ENCODE measurements around the gene LAMA4.

LAMA4 gene

DNA sequence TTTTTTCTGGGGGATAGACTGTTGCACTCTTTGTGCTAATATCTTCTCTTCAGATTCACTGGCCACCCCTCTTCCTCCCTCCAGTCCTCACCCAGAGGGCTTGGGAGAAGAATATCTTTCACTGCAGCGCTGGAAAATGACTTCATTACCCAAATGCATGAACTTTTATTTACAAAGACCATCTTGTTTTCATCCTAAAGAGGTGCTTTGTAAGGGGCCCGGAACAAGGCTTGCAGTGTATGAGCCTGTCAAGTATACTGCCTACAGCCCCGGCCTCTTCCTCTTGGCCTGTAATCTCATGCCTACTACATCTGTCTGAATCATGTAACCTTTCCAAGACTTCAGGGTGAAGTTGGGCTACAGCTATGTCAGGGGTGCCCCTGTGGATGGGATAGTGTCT is 554 bp upstream of the LAMA4 start:
- no peaks in the 10 kb centered on the region for H3K9me3 ChIP-seq (ENCODE audit: control insufficient read depth in 2 of 2, low read length in 2 of 2)
- peaks cover 21% of the 10 kb centered on the region for H3K4me1 ChIP-seq (ENCODE audit: control insufficient read depth, insufficient read depth, low read length)
- H3K9ac ChIP-seq (ENCODE audit: low read length in 2 of 2), result peak overlapping the region; percentile 97 to 98
- peaks cover 1 to 4% of the 10 kb centered on the region in 2 donors for H3K36me3 ChIP-seq (ENCODE audit: control insufficient read depth in 2 of 2, insufficient read depth in 2 of 2, low read length in 2 of 2)
- H3K27ac ChIP-seq (ENCODE audit: low read length), result peak overlapping the region; percentile 95
- H3K4me3 ChIP-seq (ENCODE audit: low read length in 2 of 2), result peak overlapping the region; percentile 86 to 99
- no peaks in the 10 kb centered on the region for H3K27me3 ChIP-seq (ENCODE audit: control insufficient read depth in 1 of 2, insufficient read depth in 2 of 2, low read length in 2 of 2)

DNA sequence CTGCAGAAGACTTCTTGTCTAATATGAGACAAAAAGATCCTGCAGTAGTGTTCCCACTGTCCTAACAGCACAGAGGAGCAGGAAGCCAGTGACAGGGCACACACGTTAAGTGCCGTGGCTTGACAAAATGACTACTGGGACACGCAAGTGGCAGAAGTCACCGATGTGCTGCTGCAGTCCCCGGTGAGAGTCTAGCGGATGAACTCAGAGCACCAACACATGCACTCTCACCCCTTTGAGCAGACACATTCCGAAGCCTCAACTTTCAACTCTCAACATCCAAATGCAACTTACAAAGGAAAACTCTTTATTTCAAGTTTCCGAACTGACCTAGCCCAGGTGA is 898 bp downstream of the LAMA4 start:
- Histone ChIP-seq H3K9me3 (ENCODE audit: control insufficient read depth in 2 of 2, low read length in 2 of 2) (no peaks in the 10 kb centered on the region), H3K4me3 (ENCODE audit: low read length in 2 of 2) (peak overlapping the region; percentile 86 to 99), H3K4me1 (ENCODE audit: control insufficient read depth, insufficient read depth, low read length) (peaks cover 22% of the 10 kb centered on the region), H3K36me3 (ENCODE audit: control insufficient read depth in 2 of 2, insufficient read depth in 2 of 2, low read length in 2 of 2) (peaks cover 4% of the 10 kb centered on the region in 2 donors), H3K27ac (ENCODE audit: low read length) (peak overlapping the region; percentile 95), H3K27me3 (ENCODE audit: control insufficient read depth in 1 of 2, insufficient read depth in 2 of 2, low read length in 2 of 2) (no peaks in the 10 kb centered on the region), H3K9ac (ENCODE audit: low read length in 2 of 2) (peak overlapping the region; percentile 97 to 98)

DNA sequence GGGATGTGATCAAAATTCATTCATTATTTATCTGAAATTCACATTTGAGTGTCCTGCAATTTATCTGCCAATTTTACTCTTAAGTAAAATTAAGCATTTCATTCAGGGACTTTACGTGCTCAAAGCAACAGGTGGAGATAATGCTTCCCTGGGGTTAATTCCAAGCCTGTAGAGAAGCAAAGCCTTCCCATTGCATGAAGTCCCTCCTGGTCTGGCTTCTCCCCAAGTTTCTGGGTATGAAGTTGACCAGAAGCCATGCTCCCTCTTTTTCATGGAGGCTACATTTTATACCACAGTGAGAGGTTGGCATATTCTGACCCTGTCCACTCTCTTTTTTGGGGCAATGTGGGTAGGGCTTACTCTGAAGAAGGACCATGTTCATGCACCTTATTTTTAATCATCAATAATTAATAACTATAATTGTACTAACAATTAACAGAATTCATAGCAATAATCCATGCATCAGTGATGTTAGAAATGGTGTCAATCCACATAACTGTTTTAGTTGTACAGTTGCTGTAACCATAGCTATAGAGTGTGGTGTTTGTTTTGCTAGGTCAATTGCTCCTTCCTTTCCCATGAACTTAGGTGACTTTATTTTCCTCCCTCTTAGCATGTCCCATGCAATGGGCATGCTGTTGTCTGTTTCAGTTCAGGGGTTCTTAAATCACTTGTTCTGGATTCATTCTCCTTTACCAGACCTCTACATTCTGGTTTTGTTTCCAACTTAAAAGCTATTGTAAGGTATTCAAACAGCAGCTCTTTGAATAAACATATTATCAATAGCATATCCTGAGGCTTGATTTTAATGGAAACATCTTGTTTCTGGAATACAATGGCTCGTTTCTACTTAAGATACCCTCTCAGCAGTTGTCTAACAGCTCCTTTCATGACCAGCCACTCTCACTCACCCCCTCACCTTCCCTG is 1.5 kb downstream of the LAMA4 start:
- peak overlapping the region; percentile 97 to 98 for H3K9ac ChIP-seq (ENCODE audit: low read length in 2 of 2)
- H3K36me3 ChIP-seq (ENCODE audit: control insufficient read depth in 2 of 2, insufficient read depth in 2 of 2, low read length in 2 of 2), result peaks cover 4% of the 10 kb centered on the region in 2 donors
- H3K27ac ChIP-seq (ENCODE audit: low read length), result peak overlapping the region; percentile 95
- H3K4me3 ChIP-seq (ENCODE audit: low read length in 2 of 2), result peak overlapping the region; percentile 86 to 99
- H3K4me1 ChIP-seq (ENCODE audit: control insufficient read depth, insufficient read depth, low read length), result peaks cover 24% of the 10 kb centered on the region
- H3K27me3 ChIP-seq (ENCODE audit: control insufficient read depth in 1 of 2, insufficient read depth in 2 of 2, low read length in 2 of 2), result no peaks in the 10 kb centered on the region
- H3K9me3 ChIP-seq (ENCODE audit: control insufficient read depth in 2 of 2, low read length in 2 of 2), result no peaks in the 10 kb centered on the region

DNA sequence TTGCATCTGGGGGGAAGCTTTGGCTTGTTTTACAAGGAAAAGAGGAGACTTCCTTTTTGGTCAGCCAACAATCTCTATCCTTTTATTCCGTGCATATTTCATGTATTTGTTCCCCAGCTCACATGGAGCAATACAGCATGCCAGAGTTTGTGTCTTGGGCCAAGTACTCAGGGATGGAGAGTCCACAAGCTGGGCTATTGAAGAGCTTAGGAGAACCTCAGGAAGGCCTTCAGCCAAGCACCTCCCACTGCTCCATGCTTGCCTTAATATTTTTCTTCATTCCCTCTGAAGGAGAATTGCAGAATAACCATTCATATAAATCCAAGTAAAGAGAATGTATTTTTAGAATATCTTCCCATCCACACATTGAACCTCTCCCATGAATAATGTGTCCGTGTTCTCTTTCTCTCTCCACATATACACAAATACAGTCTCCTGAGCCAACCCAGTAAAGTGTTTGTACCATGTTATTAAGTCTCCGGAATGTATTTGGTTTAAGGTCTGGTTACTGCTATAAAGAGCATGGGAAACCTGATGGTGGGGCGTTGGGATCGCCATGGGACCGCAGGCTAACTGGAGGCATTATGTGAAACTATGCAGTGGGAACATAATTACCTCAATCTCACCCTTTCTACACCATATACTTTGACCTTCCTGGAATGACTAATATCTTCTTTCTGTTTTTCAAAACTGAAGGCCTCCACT is 3.0 kb downstream of the LAMA4 start:
- no peaks in the 10 kb centered on the region for H3K27me3 ChIP-seq (ENCODE audit: control insufficient read depth in 1 of 2, insufficient read depth in 2 of 2, low read length in 2 of 2)
- H3K9me3 ChIP-seq (ENCODE audit: control insufficient read depth in 2 of 2, low read length in 2 of 2), result no peaks in the 10 kb centered on the region
- peak overlapping the region; percentile 58 for H3K27ac ChIP-seq (ENCODE audit: low read length)
- peaks cover 4% of the 10 kb centered on the region in 2 donors for H3K36me3 ChIP-seq (ENCODE audit: control insufficient read depth in 2 of 2, insufficient read depth in 2 of 2, low read length in 2 of 2)
- peaks cover 33% of the 10 kb centered on the region for H3K4me1 ChIP-seq (ENCODE audit: control insufficient read depth, insufficient read depth, low read length)
- H3K9ac ChIP-seq (ENCODE audit: low read length in 2 of 2), result peak overlapping the region; percentile 66 to 97
- H3K4me3 ChIP-seq (ENCODE audit: low read length in 2 of 2), result peak overlapping the region; percentile 86 to 99

DNA sequence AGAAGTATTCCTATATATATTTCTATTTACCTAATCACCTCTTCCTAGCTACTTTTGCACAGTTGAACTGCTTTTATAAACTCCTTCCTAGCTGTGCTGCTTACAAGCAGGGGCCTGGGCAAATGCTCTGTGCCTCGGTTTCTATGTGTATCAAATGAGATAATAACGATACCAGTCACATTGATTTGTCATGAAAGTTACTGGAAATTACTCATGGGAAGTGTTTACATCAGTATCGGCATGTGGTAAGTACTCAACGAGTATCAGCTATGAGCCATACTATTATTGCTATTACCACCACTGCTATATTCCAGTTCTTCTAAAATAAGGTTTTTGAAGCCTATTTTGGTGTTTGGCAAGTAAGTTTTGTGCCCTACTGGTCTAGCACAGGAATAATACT is 4.9 kb downstream of the LAMA4 start:
- H3K4me3 ChIP-seq (ENCODE audit: low read length in 2 of 2), result peak overlapping the region; percentile 86 to 99
- H3K4me1 ChIP-seq (ENCODE audit: control insufficient read depth, insufficient read depth, low read length), result peaks cover 39% of the 10 kb centered on the region
- H3K9ac ChIP-seq (ENCODE audit: low read length in 2 of 2), result peak overlapping the region in 1 of 2 donors; percentile 12
- peak overlapping the region; percentile 58 for H3K27ac ChIP-seq (ENCODE audit: low read length)
- H3K9me3 ChIP-seq (ENCODE audit: control insufficient read depth in 2 of 2, low read length in 2 of 2), result no peaks in the 10 kb centered on the region
- H3K27me3 ChIP-seq (ENCODE audit: control insufficient read depth in 1 of 2, insufficient read depth in 2 of 2, low read length in 2 of 2), result no peaks in the 10 kb centered on the region
- H3K36me3 ChIP-seq (ENCODE audit: control insufficient read depth in 2 of 2, insufficient read depth in 2 of 2, low read length in 2 of 2), result peaks cover 6% of the 10 kb centered on the region in 2 donors

DNA sequence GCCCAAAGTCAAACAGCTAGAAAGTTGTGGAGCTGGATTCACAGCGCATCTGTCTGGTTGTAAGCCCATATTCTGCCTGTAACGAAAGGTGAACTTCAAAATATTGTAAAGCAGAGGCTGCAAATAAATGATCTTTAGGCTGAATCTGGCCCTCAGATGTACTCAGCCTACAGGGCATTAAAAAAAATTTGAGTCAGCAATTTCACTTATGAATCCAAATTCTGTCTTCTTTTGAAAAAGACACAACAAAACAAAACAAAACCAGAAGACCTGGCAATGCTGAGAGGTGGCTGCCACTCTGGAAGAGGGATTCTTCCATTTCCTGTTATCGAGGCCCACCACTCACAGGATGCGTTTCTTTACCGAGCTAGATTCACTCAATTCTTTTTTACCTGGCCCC is 7.1 kb downstream of the LAMA4 start:
- Histone ChIP-seq H3K36me3 (ENCODE audit: control insufficient read depth in 2 of 2, insufficient read depth in 2 of 2, low read length in 2 of 2) (peaks cover 6 to 8% of the 10 kb centered on the region in 2 donors), H3K4me3 (ENCODE audit: low read length in 2 of 2) (peak overlapping the region; percentile 51 to 58), H3K9ac (ENCODE audit: low read length in 2 of 2) (peak overlapping the region in 1 of 2 donors; percentile 48), H3K27me3 (ENCODE audit: control insufficient read depth in 1 of 2, insufficient read depth in 2 of 2, low read length in 2 of 2) (no peaks in the 10 kb centered on the region), H3K4me1 (ENCODE audit: control insufficient read depth, insufficient read depth, low read length) (peaks cover 55% of the 10 kb centered on the region), H3K27ac (ENCODE audit: low read length) (peak overlapping the region; percentile 58), H3K9me3 (ENCODE audit: control insufficient read depth in 2 of 2, low read length in 2 of 2) (no peaks in the 10 kb centered on the region)

DNA sequence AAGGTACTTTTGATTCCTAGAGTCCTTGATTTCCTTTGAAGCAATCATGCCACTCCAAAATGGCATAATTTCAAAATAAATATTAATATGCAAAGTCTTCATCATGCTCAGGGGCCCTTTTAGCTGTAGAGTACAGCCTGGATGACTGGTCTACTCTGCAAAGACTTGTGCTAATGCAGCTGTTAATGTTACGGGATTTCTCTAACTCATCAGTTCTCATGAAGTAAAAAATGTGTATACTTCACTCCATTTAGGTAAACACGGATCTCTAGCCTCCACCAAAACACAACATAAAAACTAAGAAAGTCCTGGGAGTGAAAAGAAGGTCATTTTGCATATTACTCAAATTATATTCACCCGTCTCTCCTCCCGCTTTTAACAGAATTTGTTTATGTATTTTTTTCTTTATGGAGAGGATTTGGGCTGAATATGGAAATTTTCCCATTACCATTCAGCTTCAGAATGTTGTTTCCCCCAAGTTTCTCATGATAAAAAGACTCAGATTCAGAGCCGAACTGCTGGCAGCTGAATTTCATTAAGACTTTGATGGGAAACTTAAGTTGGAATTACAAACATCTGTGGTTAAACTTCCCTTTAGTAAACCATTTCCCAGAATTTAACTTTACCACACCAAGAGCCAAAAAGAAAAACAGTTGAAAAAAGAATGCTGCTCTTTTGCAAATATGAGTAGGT is 8.7 kb downstream of the LAMA4 start:
- H3K9me3 ChIP-seq (ENCODE audit: control insufficient read depth in 2 of 2, low read length in 2 of 2), result no peaks in the 10 kb centered on the region
- H3K4me1 ChIP-seq (ENCODE audit: control insufficient read depth, insufficient read depth, low read length), result peaks cover 56% of the 10 kb centered on the region
- peak overlapping the region in 1 of 2 donors; percentile 34 for H3K9ac ChIP-seq (ENCODE audit: low read length in 2 of 2)
- no peaks in the 10 kb centered on the region for H3K27me3 ChIP-seq (ENCODE audit: control insufficient read depth in 1 of 2, insufficient read depth in 2 of 2, low read length in 2 of 2)
- H3K4me3 ChIP-seq (ENCODE audit: low read length in 2 of 2), result peak overlapping the region in 1 of 2 donors; percentile 56
- H3K36me3 ChIP-seq (ENCODE audit: control insufficient read depth in 2 of 2, insufficient read depth in 2 of 2, low read length in 2 of 2), result peaks cover 4 to 6% of the 10 kb centered on the region in 2 donors
- H3K27ac ChIP-seq (ENCODE audit: low read length), result peak overlapping the region; percentile 77

DNA sequence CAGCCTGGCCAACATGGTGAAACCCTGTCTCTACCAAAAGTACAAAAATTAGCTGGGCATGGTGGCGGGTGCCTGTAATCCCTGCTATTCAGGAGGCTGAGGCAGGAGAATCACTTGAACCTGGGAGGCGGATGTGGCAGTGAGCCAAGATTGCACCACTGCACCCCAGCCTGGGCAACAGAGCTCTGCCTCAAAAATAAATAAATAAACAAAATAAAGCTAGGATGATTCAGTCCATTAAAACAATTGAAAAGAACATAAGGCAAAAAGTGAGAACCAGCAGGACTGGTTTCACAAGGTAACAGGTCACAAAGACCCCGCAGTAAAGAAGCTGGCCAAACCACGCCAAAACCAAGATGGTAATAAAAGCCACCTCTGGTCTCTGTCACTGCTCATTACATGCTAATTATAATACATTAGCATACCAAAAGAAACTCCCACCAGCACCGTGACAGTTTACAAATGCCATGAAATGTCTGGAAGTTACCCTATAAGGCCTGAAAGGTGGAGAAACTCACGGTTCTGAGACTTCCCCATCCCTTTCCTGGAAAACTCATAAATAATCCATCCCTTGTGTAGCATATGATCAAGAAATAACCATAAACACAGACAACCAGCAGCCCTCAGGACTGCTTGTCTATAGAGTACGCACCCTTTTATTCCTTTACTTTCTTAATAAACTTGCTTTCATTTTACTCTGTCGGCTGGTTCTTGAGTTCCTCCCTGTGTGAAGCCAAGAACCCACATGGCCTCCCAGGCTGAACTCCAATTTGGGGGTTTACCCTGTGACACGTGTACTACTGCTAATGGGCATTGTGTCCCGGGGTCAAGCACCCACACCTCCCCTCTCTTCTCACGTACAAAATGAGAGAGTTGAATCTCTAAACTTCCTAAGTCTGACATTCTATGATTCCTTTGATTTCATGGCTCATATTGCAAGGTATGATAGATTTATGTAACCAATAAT is 10.2 kb downstream of the LAMA4 start:
- Histone ChIP-seq H3K27ac (ENCODE audit: low read length) (peak overlapping the region; percentile 77), H3K9ac (ENCODE audit: low read length in 2 of 2) (peak overlapping the region; percentile 21 to 59), H3K9me3 (ENCODE audit: control insufficient read depth in 2 of 2, low read length in 2 of 2) (no peaks in the 10 kb centered on the region), H3K36me3 (ENCODE audit: control insufficient read depth in 2 of 2, insufficient read depth in 2 of 2, low read length in 2 of 2) (peaks cover 3 to 4% of the 10 kb centered on the region in 2 donors), H3K4me3 (ENCODE audit: low read length in 2 of 2) (peak overlapping the region; percentile 49 to 56), H3K4me1 (ENCODE audit: control insufficient read depth, insufficient read depth, low read length) (peaks cover 46% of the 10 kb centered on the region), H3K27me3 (ENCODE audit: control insufficient read depth in 1 of 2, insufficient read depth in 2 of 2, low read length in 2 of 2) (no peaks in the 10 kb centered on the region)

DNA sequence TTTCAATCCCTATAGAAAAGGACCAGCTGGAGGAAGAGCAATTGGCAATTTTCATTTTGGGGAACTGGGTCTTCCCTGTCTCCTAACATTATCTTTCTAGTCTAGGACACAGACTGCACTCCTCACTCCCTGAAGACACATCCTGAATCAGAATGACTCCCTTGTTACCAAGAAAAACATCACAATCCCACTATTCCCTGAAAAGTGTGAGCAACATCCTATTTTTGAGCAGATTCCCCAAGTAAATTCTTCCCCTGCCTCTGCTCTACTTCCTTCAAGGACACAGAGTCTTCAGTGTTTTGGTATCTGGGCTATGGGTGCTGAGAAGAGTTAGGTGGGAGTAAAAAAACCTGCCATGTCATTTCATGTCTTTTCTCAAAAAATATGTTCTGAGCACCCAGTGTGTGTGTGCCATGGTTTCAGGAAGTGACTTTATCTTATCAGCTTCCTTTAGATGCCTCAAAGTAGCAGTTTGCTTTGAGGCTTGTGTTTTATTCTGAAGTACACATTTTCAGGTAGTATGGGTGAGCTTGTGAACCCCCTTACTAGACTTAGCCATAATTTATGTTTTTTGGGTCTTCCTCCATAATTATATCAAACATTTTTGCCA is 12.4 kb downstream of the LAMA4 start:
- peaks cover 48% of the 10 kb centered on the region for H3K4me1 ChIP-seq (ENCODE audit: control insufficient read depth, insufficient read depth, low read length)
- H3K4me3 ChIP-seq (ENCODE audit: low read length in 2 of 2), result peak overlapping the region in 1 of 2 donors; percentile 3
- H3K27me3 ChIP-seq (ENCODE audit: control insufficient read depth in 1 of 2, insufficient read depth in 2 of 2, low read length in 2 of 2), result no peaks in the 10 kb centered on the region
- peaks cover 3 to 4% of the 10 kb centered on the region in 2 donors for H3K36me3 ChIP-seq (ENCODE audit: control insufficient read depth in 2 of 2, insufficient read depth in 2 of 2, low read length in 2 of 2)
- H3K27ac ChIP-seq (ENCODE audit: low read length), result peak overlapping the region; percentile 56
- H3K9me3 ChIP-seq (ENCODE audit: control insufficient read depth in 2 of 2, low read length in 2 of 2), result no peaks in the 10 kb centered on the region
- H3K9ac ChIP-seq (ENCODE audit: low read length in 2 of 2), result no peak overlapping the region
